ENCODE measurements around the gene AGAP1.

- TF ChIP-seq CTCF (IDR thresholded peaks at IDR 0.05): no peak
- TF ChIP-seq POLR2A (IDR thresholded peaks at IDR 0.05): no peak
- TF ChIP-seq EP300 (IDR thresholded peaks at IDR 0.05): no peak
These were observed 461.1 kb downstream of the AGAP1 start for GRCh38 chr2:235954888-235955480.
